ENCODE measurements around the gene MRPS17.
"Not testable (repeated sequence)": the region's sequence is repeated elsewhere in the genome, so short reads cannot be mapped to it uniquely, and the experiment has no call there.

Gene MRPS17

DNA sequence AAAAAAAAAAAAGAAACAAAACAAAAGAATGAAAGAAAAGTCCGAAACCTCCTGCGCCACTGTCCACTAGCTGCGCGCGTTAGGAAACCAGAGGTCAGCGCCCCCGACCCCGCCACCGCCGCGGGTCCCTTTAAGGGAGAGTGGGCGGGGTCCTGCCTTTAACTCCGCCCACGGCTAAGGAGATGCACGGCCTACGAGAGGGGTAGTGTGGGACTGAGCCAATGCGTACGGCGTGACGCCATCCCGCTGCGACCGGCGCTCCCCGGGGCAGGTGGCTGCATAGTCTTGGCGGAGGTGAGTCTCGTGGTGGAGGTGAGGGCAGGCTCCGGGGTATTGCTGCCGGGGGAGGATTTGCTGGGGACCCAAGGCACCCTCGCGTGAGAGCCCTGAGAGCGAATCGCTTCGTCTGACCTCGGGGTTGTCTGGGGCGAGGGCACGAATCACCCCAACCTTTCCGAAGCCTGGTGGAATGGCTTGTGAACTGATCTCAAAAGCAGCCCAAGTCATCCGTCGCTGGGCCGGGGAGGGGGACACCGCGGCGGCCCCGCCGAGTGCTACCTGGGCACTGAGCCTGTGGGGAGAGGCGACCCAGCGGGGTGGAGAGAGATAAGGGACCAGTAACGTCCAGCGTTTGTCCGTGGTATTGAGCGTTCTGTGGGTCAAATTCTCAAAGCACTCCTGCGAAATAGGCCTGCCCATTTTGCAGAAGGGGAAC, at the start of gene MRPS17:
Gene MRPS17 (plus strand): TSS at position 241 of the 715 bp plus-strand sequence. CDS start 1,319 bp downstream, outside the sequence.
- peak; percentile 85 for DNase-seq

DNA sequence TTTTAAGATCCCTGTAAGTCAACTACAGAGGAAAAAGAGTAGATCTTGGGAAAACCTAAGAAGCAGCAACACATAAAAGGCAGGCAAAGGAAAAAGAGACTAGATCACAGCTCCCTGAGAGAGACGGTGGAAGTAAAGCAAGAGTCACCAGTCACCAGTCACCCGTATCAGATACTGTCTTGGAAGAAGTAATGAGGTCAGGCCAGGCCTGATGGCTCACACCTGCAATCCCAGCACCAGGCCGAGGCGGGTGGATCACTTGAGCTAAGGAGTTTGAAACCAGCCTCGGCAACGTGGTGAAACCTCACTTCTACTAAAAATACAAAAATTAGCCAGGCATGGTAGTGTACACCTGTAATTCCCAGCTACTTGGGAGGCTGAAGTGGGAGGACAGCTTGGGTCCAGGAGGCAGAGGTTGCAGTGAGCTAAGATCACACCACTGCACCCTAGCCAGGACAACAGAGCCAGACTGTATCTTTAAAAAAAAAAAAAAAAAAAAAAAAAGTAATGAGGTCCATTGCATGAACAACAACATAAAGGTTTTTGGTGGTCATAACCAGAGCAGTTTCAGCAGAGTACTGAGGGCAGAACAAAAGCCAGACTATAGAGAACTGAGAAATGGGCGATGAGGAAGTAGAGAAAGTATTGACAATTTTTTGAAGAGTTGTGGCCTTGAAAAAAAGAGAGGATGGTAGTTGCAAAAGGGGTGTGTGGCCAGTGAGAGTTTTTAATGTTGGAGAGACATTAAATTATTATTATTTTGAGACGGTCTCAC, 47.5 kb upstream of the MRPS17 start:
- no peak for DNase-seq

DNA sequence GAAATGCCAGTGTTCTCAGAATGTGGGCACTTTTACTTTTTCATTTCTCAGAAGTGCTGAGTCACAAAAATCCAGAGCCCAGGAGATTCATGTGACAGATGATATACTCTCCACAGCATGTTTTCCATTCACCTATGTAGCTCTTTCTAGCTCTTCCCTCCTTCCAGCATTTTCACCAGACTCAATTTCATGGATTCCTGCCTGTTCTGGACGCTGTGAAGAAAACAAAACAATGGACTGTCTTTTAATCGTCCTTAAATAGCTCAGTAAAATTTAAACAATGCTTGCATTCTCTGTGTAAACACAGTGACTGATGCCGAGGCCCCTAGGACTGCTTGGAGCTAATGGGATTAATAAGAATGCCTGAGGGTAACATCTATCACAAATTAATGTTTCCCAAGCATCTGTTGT, 38.9 kb upstream of the MRPS17 start:
- no peak for DNase-seq

DNA sequence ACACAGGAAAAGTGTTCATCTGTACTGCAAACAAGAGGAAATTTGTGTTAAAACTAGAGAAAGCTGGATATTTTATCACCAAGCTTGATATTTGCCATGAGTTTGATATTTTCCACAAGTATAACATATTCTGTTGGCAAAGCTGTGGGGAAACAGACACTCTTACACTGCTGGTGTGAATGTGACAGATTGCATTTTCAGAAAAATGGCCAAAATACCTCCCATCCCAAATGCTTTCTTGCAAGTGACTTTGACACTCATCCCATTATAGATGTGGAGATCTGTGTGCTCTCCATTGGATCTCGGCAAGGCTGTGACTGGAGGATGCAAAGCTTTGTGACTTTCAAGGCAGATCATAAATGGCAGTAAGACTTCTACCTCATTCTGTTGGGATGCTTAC, 33.9 kb upstream of the MRPS17 start:
- DNase-seq, result no peak

DNA sequence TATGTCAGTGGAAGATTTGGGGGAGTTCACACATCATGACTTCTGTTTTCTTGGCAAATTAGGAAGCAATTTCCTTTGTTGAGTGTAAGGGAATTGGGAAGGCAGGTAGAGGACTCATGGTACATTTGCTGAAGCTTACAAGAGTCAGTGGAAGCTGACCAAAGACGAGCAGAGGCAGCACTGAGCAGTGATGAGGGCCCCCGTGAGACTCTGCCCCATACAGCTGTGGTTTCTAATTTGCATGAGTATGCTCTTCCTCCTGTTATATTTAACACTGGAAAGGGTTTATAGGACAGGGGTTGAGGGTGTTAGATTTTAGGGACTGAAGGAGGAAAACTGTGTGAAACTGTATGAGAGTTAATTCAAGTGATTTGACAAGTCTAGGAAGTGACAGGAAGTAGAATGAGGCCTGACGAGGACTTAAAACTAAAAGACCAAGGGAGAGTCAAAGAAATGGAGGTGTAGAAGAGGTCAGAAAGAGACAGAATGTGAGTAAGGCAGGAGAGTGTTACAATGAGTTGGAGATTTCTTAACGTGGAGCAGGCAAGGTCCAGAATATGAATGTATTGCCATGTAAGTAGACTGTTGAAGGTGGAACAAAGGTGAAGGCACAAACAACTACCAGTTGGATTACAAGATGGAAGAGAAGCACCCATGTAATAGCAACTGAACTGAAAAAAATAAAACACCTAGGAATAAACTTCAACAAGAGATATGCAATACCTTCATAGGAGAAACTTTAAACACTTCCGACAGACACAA, 23.5 kb upstream of the MRPS17 start:
- no peak for DNase-seq

DNA sequence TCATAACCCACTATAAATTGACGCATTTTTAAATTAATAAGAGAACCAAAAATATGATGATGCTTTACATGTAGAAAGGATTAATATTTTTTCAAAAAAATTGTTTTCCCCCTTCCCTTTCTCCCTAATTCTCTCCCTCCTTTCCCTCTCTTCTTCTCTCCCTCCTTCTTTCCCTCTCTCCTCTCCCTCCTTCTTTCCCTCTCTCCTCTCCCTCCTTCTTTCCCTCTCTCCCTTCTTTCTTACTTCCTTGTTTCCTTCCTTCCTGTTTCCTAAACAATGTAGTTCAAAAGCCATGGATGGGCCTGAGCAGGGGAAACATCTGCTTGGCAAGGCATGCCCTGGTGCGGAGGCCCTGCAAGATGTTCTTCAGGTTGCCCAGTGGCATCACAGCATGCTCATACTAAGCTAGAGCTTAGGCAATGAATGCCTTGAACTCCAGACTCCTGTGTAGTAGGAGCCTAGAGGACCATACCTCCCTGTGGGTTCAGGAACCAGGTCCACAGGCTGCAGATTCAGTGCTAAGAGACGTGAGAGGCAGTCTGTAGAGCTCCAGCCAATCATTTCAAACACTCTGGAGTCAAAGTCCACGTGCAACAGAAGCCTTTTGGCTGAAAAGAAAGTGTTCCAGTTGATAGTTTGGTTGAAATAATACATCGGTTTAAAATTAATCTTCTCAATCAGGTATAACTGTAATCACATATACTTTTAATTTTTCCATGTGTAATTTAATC, 20.1 kb upstream of the MRPS17 start:
- no peak for DNase-seq

DNA sequence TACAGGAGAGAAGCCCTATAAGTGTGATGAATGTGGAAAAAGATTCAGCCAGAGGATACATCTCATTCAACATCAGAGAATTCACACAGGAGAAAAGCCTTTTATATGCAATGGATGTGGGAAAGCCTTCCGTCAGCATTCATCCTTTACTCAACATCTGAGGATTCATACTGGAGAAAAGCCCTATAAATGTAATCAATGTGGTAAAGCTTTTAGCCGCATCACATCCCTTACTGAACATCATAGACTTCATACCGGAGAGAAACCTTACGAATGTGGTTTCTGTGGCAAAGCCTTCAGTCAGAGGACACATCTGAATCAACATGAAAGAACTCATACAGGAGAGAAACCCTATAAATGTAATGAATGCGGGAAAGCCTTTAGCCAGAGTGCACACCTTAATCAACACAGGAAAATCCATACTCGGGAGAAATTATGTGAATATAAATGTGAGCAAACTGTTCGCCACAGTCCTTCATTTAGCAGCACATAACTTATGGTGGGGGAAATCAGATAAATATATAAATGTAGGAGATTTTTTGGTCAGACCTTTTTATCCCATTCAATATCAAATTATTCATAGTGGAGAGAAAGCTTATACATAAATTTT, 12.1 kb upstream of the MRPS17 start:
- no peak for DNase-seq

DNA sequence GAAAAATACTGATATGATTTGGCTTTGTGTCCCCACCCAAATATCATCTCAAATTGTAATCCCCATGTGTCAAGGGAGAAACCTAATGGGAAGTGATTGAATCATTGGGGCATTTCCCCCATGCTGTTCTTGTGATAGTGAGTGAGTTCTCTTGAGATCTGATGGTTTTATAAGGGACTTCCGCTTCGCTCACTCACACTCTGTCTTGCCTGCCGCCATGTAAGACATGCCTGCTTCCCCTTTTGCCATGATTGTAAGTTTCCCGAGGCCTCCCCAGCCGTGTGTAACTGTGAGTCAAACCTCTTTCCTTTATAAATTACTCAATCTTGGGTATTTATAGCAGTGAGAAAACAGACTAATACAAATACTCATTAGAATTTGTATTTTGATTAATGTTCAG, 5.1 kb upstream of the MRPS17 start:
- no peak for DNase-seq

DNA sequence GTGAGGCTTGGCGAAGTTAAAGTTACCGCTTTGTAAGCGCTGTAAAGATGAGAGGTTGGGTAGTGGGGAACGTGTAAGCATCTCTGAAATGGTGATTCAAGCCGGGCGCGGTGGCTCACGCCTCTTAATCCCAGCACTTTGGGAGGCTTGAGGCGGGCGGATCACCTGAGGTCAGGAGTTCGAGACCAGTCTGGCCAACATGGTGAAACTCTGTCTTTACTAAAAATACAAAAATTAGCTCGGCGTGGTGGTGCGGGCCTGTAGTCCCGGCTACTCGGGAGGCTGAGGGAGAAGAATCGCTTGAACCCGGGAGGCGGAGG, 635 bp downstream of the MRPS17 start:
- not testable (repeated sequence) for DNase-seq

DNA sequence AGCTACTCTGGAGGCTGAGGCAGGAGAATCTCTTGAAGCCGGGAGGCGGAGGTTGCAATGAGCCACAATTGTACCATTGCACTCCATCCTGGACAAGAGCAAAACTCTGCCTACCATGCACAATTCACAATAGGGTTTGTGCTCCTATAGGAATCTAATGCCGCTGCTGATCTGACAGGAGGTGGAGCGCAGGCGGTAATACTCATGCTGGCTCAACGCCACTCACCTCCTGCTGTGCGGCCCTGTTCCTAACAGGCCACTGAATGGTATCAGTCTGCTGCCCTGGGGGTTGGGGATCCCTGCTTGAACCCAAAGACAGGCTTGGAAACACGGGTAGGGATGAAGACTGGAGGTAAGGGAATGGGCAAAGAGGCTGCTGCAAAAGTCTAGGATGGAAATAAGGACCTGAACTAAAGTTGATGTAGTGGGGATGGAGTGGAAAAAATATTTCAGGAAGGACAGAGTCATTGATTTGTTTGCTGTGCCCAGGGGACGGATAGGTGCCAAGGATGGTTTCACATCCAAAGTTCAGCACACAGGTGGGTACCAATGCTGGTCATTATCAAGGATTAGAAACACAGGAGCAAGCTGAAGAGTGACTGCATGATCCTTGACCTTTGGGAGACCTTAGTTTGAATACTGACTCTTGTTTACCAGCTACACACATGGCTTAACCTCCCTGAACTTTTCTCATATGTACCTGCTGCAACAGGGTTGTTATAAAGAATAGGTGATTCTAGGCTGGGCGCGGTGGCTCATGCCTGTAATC, 2.2 kb downstream of the MRPS17 start:
- DNase-seq, result no peak

DNA sequence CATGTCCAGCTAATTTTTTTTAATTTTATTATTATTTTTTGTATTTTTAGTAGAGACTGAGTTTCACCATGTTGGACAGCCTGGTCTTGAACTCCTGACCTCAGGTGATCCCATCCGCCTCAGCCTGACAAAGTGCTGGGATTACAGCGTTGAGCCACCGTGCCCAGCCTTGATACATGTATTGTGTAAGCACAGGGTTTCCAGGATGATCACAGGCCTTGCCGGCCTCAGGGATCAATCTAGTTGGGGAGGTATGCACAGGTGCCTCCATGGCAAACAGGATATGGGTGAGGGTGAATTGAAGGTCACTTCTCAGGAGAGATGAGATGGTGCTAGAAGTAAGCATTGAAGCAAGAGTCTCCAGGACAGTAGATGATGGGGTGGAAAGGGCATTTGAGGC, 5.5 kb downstream of the MRPS17 start:
- DNase-seq, result no peak

DNA sequence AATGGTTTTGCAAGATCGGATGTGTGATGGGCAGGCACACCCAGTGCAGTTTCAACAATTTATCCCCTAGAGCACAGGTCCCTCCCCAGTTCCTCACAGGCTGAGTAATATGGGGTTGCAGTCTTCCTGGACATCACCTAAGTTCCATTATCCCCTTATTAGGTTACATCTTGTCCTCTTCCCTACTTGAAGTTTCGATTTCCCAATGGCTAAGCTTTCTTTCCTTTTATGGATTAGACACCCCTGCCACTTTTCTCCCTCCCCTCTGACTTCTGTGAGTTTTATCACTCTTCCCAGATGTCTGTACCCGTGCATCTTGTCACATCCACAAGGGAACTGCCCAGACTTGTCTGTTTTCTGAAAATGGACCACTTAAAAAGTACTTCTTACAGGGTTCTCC, 10.3 kb downstream of the MRPS17 start:
- DNase-seq, result no peak

DNA sequence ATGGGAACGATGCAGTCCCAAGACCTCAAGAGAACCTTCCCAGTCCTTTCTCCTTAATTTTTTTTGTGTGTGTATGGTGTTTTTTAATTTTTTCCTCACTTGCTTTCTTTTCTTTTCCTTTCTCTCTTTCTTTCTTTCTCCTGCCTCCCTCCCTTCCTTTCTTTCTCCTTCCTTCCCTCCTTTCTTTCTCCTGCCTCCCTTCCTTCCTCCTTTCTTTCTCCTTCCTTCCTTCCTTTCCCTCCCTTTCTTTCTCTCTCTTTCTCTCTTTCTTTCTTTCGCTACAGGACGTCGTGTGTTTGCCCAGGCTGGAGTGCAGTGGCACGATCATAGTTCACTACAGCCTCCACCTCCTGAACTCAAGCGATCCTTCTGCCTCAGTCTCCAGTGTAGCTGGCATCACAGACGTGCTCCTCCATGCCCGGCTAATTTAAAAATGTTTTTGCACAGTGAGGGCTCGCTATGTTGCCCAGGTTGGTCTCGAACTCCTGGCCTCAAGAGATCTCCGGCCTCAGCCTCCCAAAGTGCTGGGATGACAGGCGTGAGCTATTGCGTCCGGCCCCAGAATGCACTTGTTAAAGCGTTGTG, 12.0 kb downstream of the MRPS17 start:
- DNase-seq, result no peak

DNA sequence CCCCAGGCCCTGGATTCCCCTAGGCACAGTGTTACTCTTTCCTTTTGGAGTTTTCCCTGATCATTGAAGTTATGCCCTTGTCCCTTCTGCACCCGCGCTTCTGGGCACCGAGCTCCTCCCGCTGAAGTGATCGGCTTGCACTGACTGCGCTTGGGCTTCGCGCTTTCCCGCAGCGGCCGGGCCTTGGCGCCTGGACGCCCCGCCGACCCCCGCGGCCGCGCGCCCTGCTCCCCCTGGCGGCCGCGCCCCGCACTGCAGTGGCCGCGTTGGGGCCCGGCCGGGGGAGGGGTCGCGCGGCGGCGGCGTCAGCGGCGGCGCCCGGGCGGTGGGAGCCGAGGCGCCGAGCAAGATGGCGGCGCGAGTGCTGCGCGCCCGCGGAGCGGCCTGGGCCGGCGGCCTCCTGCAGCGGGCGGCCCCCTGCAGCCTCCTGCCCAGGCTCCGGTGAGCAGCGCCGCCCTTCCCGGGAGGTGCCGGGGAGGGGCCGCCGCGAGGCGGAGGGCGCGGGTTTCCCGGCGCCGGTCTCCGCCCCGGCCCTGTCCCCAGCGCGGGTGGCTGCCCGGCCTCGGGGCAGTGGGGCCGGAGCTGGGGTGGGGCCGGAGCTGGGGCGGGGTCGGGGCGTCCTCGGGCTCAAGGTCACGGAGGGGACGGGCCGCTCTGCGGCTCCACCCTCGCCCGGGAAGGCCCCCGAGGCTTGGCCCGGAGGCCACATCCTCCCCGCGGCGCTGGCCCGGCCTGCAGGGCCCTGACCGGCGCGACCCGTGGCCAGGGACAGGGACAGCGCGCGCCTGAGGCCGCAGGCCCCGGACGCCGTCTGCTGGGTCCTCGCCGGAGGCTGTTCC, 12.8 kb downstream of the MRPS17 start, which contains the start of gene NIPSNAP2:
Gene NIPSNAP2 (plus strand): TSS at position 325 of the 839 bp plus-strand sequence. CDS start 25 bp downstream, at position 350.
- peak; percentile 36 for DNase-seq

DNA sequence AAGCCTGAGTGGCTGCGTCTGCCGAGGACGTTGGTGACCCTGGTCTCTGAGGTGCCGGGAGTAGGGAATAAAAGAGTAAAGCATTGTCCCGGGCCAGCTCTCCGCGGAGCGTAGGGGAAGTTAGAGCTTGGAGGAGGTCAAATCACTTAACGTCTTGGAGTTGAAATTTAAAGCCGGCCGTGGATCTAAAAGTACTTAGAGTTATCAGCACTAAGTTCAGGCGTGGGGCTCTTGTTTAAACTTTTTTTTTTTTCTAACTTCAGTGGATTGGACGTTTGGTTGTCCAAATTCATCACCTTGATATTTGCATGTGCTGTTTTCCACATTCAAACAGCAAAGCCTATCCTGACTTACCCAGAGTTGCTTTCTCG, 13.4 kb downstream of the MRPS17 start:
- DNase-seq, result no peak

DNA sequence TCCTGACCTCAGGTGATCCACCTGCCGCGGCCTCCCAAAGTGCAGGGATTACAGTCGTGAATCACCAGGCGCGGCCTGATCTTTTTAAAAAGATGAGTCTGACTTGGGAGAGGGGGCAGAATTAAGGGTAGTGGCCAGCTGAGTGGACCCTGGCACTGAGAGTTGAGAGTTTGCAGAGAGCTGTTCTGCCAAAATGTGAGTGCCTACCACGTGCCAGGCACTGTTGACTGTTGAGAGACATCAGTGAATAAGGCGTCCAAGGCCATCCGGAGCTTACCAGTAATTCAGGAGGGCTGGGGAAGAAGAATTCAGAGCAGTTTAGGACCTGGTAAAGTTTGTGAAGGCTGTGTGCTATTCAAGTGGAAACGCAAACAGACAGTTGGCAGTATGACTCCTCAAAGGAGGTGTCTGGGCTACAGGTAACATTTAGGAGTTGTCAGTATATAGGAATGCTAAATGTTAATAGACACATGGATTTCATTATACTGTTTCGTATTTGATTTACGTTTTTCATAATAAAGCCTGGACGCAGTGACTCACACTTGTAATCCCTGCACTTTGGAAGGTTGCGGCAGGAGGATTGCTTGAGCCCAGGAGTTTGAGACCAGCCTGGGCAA, 14.2 kb downstream of the MRPS17 start:
- no peak for DNase-seq

DNA sequence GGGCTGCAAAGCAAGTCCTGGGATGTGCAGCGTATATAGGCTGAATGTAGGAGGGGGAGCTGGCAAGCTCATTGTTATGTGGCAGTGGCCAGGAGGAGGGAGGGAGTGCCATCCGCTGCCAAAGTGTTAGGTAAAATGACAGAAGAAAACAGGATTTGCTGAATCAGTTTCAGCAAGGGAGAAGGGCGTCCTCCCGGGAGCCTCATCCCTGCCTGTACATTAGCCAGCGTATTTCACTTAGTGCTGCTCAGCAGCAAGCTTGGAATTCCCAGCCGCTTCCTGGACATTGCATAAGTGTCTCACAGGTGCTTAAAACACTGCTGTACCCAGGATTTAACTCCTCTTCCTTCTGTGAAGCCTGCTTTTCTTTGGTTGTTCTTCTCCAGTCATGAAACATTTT, 15.2 kb downstream of the MRPS17 start:
- DNase-seq, result no peak

DNA sequence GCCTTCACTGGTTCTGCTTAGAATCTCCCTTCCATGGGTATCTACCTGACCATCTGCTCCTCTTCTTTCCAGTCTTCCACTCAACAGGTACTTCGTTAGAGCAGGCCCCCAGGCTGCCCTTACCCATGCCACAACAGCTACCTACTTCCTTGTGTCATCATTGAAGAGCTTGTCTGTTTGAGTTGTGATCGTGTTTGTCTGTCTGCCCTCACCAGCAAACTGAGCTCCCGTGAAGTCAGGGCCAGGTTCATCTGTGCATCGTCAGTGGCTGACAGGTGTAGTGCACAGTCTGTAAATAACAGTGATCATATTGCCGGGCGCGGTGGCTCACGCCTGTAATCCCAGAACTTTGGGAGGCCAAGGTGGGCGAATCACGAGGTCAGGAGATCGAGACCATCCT, 17.7 kb downstream of the MRPS17 start:
- no peak for DNase-seq

DNA sequence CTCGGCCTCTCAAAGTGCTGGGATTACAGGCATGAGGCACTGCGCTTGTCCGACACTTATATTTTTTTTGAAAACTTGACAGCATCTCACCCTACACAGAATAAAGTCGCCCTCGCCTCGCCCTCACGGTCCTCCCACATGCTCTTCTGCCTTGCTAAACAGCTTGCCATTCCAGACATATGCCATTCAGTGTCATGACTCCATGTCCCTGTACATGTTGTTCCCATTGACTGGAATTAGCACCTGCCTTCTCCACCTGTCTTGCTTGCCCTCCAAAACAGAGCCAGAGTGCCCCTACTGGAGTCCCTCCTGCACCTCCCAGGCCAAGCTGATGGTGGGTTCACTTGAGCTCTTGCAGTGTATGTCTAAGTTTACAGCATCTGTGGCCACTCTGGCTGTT, 18.9 kb downstream of the MRPS17 start:
- DNase-seq, result no peak

DNA sequence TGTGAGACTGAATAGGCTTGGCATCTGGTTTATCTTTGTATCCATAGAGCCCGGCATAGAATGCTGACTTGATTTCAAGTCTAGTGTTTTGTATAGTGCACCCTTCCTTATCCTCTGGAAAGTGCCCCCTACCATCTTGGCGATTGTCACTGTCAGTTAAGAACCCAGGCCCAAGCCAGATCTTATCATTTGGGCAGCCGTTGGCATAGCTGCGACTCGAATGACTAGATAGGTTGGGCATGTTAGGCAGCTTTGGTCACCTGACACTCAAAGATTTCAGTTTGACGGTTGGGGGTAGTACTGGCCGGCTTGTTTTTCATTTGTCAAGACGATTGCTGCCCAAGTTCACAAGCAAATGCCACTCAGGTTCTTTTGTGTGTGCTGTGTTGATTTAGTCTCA, 19.3 kb downstream of the MRPS17 start:
- no peak for DNase-seq

Measured in NCI-H1694 treated with DMSO at 0.1 percent for 48 hours (cell line).